ENCODE measurements around the gene CYP20A1.

DNA sequence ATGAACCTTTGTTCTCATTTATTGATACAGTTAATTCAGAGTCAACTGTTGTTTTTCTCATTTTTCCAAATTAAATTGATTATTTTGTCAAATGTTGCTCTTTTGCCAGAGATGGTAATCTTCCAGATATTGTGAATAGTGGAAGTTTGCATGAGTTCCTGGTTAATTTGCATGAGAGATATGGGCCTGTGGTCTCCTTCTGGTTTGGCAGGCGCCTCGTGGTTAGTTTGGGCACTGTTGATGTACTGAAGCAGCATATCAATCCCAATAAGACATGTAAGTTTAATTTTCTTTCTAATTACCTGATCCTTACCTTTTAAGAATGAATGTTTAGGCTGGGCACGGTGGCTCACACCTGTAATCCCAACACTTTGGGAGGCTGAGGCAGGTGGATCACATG is 7.8 kb downstream of the CYP20A1 start:
- TF ChIP-seq, protein P1, sequence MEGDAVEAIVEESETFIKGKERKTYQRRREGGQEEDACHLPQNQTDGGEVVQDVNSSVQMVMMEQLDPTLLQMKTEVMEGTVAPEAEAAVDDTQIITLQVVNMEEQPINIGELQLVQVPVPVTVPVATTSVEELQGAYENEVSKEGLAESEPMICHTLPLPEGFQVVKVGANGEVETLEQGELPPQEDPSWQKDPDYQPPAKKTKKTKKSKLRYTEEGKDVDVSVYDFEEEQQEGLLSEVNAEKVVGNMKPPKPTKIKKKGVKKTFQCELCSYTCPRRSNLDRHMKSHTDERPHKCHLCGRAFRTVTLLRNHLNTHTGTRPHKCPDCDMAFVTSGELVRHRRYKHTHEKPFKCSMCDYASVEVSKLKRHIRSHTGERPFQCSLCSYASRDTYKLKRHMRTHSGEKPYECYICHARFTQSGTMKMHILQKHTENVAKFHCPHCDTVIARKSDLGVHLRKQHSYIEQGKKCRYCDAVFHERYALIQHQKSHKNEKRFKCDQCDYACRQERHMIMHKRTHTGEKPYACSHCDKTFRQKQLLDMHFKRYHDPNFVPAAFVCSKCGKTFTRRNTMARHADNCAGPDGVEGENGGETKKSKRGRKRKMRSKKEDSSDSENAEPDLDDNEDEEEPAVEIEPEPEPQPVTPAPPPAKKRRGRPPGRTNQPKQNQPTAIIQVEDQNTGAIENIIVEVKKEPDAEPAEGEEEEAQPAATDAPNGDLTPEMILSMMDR (IDR thresholded peaks at IDR 0.05; ENCODE audit: control extremely low read depth in 1 of 3, insufficient read depth in 1 of 3, low read depth in 1 of 3, low read length in 3 of 3) = no peak
- TF ChIP-seq, protein P2, sequence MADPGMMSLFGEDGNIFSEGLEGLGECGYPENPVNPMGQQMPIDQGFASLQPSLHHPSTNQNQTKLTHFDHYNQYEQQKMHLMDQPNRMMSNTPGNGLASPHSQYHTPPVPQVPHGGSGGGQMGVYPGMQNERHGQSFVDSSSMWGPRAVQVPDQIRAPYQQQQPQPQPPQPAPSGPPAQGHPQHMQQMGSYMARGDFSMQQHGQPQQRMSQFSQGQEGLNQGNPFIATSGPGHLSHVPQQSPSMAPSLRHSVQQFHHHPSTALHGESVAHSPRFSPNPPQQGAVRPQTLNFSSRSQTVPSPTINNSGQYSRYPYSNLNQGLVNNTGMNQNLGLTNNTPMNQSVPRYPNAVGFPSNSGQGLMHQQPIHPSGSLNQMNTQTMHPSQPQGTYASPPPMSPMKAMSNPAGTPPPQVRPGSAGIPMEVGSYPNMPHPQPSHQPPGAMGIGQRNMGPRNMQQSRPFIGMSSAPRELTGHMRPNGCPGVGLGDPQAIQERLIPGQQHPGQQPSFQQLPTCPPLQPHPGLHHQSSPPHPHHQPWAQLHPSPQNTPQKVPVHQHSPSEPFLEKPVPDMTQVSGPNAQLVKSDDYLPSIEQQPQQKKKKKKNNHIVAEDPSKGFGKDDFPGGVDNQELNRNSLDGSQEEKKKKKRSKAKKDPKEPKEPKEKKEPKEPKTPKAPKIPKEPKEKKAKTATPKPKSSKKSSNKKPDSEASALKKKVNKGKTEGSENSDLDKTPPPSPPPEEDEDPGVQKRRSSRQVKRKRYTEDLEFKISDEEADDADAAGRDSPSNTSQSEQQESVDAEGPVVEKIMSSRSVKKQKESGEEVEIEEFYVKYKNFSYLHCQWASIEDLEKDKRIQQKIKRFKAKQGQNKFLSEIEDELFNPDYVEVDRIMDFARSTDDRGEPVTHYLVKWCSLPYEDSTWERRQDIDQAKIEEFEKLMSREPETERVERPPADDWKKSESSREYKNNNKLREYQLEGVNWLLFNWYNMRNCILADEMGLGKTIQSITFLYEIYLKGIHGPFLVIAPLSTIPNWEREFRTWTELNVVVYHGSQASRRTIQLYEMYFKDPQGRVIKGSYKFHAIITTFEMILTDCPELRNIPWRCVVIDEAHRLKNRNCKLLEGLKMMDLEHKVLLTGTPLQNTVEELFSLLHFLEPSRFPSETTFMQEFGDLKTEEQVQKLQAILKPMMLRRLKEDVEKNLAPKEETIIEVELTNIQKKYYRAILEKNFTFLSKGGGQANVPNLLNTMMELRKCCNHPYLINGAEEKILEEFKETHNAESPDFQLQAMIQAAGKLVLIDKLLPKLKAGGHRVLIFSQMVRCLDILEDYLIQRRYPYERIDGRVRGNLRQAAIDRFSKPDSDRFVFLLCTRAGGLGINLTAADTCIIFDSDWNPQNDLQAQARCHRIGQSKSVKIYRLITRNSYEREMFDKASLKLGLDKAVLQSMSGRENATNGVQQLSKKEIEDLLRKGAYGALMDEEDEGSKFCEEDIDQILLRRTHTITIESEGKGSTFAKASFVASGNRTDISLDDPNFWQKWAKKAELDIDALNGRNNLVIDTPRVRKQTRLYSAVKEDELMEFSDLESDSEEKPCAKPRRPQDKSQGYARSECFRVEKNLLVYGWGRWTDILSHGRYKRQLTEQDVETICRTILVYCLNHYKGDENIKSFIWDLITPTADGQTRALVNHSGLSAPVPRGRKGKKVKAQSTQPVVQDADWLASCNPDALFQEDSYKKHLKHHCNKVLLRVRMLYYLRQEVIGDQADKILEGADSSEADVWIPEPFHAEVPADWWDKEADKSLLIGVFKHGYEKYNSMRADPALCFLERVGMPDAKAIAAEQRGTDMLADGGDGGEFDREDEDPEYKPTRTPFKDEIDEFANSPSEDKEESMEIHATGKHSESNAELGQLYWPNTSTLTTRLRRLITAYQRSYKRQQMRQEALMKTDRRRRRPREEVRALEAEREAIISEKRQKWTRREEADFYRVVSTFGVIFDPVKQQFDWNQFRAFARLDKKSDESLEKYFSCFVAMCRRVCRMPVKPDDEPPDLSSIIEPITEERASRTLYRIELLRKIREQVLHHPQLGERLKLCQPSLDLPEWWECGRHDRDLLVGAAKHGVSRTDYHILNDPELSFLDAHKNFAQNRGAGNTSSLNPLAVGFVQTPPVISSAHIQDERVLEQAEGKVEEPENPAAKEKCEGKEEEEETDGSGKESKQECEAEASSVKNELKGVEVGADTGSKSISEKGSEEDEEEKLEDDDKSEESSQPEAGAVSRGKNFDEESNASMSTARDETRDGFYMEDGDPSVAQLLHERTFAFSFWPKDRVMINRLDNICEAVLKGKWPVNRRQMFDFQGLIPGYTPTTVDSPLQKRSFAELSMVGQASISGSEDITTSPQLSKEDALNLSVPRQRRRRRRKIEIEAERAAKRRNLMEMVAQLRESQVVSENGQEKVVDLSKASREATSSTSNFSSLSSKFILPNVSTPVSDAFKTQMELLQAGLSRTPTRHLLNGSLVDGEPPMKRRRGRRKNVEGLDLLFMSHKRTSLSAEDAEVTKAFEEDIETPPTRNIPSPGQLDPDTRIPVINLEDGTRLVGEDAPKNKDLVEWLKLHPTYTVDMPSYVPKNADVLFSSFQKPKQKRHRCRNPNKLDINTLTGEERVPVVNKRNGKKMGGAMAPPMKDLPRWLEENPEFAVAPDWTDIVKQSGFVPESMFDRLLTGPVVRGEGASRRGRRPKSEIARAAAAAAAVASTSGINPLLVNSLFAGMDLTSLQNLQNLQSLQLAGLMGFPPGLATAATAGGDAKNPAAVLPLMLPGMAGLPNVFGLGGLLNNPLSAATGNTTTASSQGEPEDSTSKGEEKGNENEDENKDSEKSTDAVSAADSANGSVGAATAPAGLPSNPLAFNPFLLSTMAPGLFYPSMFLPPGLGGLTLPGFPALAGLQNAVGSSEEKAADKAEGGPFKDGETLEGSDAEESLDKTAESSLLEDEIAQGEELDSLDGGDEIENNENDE (IDR thresholded peaks at IDR 0.05; ENCODE audit: insufficient replicate concordance, low read length) = no peak
- no peak for TF ChIP-seq FOSL1 (IDR thresholded peaks at IDR 0.05; ENCODE audit: insufficient read depth, low read depth, low read length)
- no peak for TF ChIP-seq RAD21 (IDR thresholded peaks at IDR 0.05 in 1 of 2, conservative IDR thresholded peaks at IDR 0.05 in 1 of 2; ENCODE audit: low read depth in 2 of 2, low read length in 2 of 2)
- no peak for TF ChIP-seq ZNF274 (IDR thresholded peaks at IDR 0.05; ENCODE audit: borderline replicate concordance, extremely low read depth, low read length)
- no peak for TF ChIP-seq SP1 (IDR thresholded peaks at IDR 0.05; ENCODE audit: low read depth, low read length)
- TF ChIP-seq, protein P3, sequence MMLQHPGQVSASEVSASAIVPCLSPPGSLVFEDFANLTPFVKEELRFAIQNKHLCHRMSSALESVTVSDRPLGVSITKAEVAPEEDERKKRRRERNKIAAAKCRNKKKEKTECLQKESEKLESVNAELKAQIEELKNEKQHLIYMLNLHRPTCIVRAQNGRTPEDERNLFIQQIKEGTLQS (IDR thresholded peaks at IDR 0.05; ENCODE audit: insufficient read depth, low read depth, low read length) = no peak
- no peak for TF ChIP-seq CREB1 (IDR thresholded peaks at IDR 0.05)
